DOHH2 (cell line): Measurements from ENCODE around the gene GNL1.

Experiments used
- H3F3A ChIP-seq: fragments of 200-600 bp; sonication (generic), shearing (Covaris generic); 2 replicates; pipeline ENCODE4 v1.6.0; 2016; ENCODE audit warnings: antibody characterized with exemption, mild to moderate bottlenecking; ENCODE audit not compliant: control insufficient read depth, insufficient read depth
- H3K27ac ChIP-seq: fragments of 200-600 bp; sonication (generic); 2 replicates; pipeline ENCODE4 v1.5.1; 2014; ENCODE audit warnings: low read depth, mild to moderate bottlenecking, low read length, moderate library complexity
- H3K27me3 ChIP-seq: fragments of 200-600 bp; sonication (generic); 2 replicates; pipeline ENCODE4 v1.6.1; 2014; ENCODE audit warnings: mild to moderate bottlenecking, low read length, mixed read lengths; ENCODE audit not compliant: control insufficient read depth
- H3K36me3 ChIP-seq: fragments of 200-600 bp; sonication (generic); 2 replicates; pipeline ENCODE4 v1.6.1; 2014; ENCODE audit warnings: mild to moderate bottlenecking, low read length, moderate library complexity, mixed read lengths; ENCODE audit not compliant: control insufficient read depth
- H3K4me1 ChIP-seq: fragments of 200-600 bp; sonication (generic); 2 replicates; pipeline ENCODE4 v1.6.1; 2014; ENCODE audit warnings: mild to moderate bottlenecking, low read length, mixed read lengths; ENCODE audit not compliant: control insufficient read depth
- H3K4me2 ChIP-seq: fragments of 200-600 bp; sonication (generic); 2 replicates; pipeline ENCODE4 v1.6.0; 2014; ENCODE audit warnings: mild to moderate bottlenecking, low read length, moderate library complexity
- H3K4me3 ChIP-seq: fragments of 200-600 bp; sonication (generic); 2 replicates; pipeline ENCODE4 v1.5.1; 2014; ENCODE audit warnings: mild to moderate bottlenecking, low read length, mixed read lengths
- H3K79me2 ChIP-seq: fragments of 200-600 bp; sonication (generic); 2 replicates; pipeline ENCODE4 v1.6.1; 2014; ENCODE audit warnings: mild to moderate bottlenecking, low read length, mixed read lengths; ENCODE audit not compliant: control insufficient read depth
- H3K9me2 ChIP-seq: fragments of 200-600 bp; sonication (generic); replicated peaks from 2 replicates; pipeline ENCODE4 v1.6.1; 2014; ENCODE audit warnings: mild to moderate bottlenecking, low read length, mixed read lengths; ENCODE audit not compliant: control insufficient read depth
- H3K9me3 ChIP-seq: fragments of 200-600 bp; sonication (generic); 2 replicates; pipeline ENCODE4 v1.6.1; 2014; ENCODE audit warnings: antibody characterized with exemption, low read length, mixed read lengths; ENCODE audit not compliant: control insufficient read depth, insufficient read depth
- H4K20me1 ChIP-seq: fragments of 200-600 bp; sonication (generic); 2 replicates; pipeline ENCODE4 v1.6.0; 2014; ENCODE audit warnings: low read depth, mild to moderate bottlenecking, antibody characterized with exemption, low read length, moderate library complexity; ENCODE audit not compliant: control insufficient read depth, insufficient read depth
- CTCF ChIP-seq: fragments of 200-600 bp; sonication (generic); IDR thresholded peaks from one replicate; pipeline ENCODE4 v1.5.1; 2014; ENCODE audit warnings: antibody characterized with exemption, mild to moderate bottlenecking, low read depth, low read length; ENCODE audit not compliant: poor library complexity, severe bottlenecking
- EZH2phosphoT487 ChIP-seq: fragments of 200-600 bp; sonication (generic); IDR thresholded peaks from 2 replicates; pipeline ENCODE4 v1.6.1; 2017; ENCODE audit warnings: borderline replicate concordance, mild to moderate bottlenecking, antibody characterized with exemption, low read length, moderate library complexity, mixed read lengths

GNL1 gene

GRCh38 chr6:30547454-30547853, 8.8 kb downstream of the GNL1 start:
- Histone ChIP-seq H3K79me2 (no peaks in the 10 kb centered on the region), H3F3A (peaks cover 4% of the 10 kb centered on the region; the same call in 1 of the 2 replicates), H3K27ac (no peak overlapping the region), H3K4me1 (peaks cover 13% of the 10 kb centered on the region), H3K9me2 (no peaks in the 10 kb centered on the region), H3K4me3 (no peak overlapping the region), H3K27me3 (no peaks in the 10 kb centered on the region), H4K20me1 (no peaks in the 10 kb centered on the region), H3K4me2 (no peak overlapping the region), H3K9me3 (no peaks in the 10 kb centered on the region), H3K36me3 (peaks cover 56% of the 10 kb centered on the region)
- no peak for TF ChIP-seq EZH2phosphoT487
- TF ChIP-seq CTCF = no peak

GRCh38 chr6:30544666-30545272, 11.5 kb downstream of the GNL1 start:
- Histone ChIP-seq H3F3A (peaks cover 4% of the 10 kb centered on the region), H3K4me1 (peaks cover 21% of the 10 kb centered on the region), H3K27ac (no peak overlapping the region), H4K20me1 (no peaks in the 10 kb centered on the region), H3K4me2 (no peak overlapping the region), H3K79me2 (no peaks in the 10 kb centered on the region), H3K9me2 (no peaks in the 10 kb centered on the region), H3K4me3 (no peak overlapping the region), H3K36me3 (peaks cover 37% of the 10 kb centered on the region), H3K27me3 (no peaks in the 10 kb centered on the region), H3K9me3 (no peaks in the 10 kb centered on the region)
- TF ChIP-seq CTCF (peak; percentile 68), EZH2phosphoT487 (no peak)

- Histone ChIP-seq H3K9me3 (no peaks in the 10 kb centered on the region), H3K9me2 (no peaks in the 10 kb centered on the region), H3K4me2 (no peak overlapping the region), H3F3A (peaks cover 4% of the 10 kb centered on the region), H3K27me3 (no peaks in the 10 kb centered on the region), H3K4me1 (peaks cover 21% of the 10 kb centered on the region), H3K4me3 (no peak overlapping the region), H3K36me3 (peaks cover 33% of the 10 kb centered on the region), H3K79me2 (no peaks in the 10 kb centered on the region), H4K20me1 (no peaks in the 10 kb centered on the region), H3K27ac (no peak overlapping the region)
- TF ChIP-seq CTCF (no peak), EZH2phosphoT487 (no peak)
Measured at GRCh38 chr6:30543821-30544220, 12.5 kb downstream of the GNL1 start.
